Fibroblast of peridontal ligament (primary cell): Measurements from ENCODE around the gene RNU1-1.
"Not testable (repeated sequence)": the region's sequence is repeated elsewhere in the genome, so short reads cannot be mapped to it uniquely, and the experiment has no call there.

Source experiments
- DNase-seq: peaks from one replicate; pipeline ENCODE4 v3.0.0-alpha.2; 2010; ENCODE audit errors: extremely low read depth

RNU1-1 gene

DNA sequence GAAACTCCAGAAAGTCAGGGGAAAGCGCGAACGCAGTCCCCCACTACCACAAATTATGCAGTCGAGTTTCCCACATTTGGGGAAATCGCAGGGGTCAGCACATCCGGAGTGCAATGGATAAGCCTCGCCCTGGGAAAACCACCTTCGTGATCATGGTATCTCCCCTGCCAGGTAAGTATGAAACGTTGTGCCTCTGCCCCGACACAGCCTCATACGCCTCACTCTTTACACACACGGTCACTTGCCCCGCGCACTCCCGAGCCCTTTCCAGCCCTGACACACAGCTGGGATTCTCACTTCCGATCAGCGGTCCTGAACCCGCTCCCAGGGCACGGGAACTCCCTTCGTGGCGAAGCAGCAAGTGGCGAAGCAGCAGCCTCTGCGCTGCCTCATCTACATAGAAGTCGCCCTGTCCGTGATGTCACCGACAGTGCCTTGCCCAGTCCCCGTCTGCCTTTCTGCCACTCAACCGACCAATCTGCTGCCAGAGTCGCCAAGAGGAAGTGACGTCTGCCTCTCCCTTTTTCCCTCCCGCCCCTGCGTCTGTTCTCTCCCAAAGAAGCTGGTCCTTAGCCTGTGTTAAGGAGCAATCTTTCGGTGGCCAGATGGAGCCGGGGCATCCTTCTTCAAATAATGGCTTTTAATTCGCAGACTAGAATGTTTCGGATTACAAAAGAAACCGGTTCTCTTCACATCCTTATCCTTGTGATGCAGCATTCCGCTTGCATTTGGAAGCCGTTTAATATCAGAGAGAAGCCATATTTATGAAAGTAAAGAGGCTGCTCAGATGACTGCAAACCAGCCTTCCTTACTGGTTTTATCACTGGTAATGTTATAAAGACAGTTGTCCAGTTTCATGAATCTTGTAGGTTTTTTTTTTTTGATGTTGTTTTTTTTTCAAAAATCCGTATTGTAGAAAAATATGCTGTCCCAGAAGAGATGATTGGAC lies at the start of gene RNU1-1:
RNU1-1 (minus strand) TSS at position 179 of the 949 bp plus-strand sequence.
- peak; percentile 89 for DNase-seq

DNA sequence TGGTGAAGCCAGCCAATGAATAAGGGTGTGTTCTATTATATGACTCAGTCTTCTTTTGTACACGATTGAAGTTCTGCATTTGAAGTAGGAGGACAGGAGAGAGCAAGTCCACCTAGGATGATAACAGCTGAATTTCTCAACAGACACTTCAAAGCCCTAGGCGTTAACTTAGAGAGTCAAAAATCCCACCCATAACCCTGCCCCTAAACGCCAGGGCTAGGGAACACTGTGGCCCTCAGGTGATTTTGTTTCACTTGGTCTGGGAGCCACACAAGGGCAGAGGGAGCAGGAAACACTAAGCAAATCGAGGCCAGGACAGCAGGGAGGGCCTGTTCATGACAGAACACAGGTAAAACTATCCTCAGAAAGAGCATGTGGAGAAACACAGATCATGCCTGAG lies 47.0 kb upstream of the RNU1-1 start:
- not testable (repeated sequence) for DNase-seq

DNA sequence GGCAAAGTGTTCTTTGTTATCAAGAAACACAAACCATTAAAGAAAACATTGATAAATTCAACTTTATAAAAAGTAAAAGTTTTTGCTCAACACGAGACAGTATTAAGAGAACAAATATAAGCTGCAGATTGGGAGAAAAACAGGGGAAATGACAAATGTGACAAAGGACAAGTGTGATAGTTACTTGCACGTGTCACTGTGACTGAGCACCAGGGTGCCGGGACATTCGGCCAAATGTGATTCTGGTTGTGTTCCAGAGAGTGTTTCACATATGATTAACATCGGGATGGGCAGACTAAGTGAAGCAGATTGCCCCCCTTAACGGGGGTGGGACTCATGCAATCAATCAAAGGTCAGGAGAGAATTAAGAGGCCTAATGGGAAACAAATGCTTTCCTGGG lies 46.4 kb upstream of the RNU1-1 start:
- not testable (repeated sequence) for DNase-seq

DNA sequence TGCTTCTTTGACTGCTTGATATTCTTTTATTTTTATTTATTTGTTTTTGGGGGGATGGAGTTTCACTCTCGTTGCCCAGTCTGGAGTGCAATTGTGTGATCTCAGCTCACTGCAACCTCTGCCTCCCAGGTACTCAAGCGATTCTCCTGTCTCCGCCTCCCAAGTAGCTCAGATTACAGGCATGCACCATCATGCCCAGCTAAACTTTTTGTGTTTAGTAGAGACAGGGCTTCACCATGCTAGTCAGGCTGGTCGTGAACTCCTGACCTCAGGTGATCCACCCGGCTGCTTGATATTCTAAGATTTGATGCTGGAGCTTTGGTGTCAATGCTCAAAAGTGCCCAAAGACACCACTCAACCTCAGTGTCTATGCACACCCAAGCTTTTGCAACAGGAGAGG lies 45.6 kb upstream of the RNU1-1 start:
- DNase-seq = not testable (repeated sequence)

DNA sequence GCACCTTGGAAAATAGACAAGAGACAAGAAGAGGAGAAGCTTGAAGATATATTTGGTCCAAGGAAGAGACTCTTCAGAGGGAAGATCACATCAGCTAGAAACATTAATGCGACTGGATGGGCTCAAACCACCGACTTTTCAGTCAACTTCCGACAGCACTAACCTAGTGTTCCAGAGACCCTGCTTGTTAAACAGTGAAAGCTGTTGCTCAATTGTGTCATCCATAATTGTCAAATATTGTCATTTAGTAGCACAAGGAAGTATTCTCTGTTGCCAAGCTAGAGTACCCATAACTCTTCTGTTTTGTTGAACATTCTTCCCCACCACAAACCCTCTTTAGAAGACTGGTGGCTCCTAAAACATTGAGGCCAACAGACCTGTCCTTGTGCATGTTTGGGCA lies 42.9 kb upstream of the RNU1-1 start:
- DNase-seq = not testable (repeated sequence)

DNA sequence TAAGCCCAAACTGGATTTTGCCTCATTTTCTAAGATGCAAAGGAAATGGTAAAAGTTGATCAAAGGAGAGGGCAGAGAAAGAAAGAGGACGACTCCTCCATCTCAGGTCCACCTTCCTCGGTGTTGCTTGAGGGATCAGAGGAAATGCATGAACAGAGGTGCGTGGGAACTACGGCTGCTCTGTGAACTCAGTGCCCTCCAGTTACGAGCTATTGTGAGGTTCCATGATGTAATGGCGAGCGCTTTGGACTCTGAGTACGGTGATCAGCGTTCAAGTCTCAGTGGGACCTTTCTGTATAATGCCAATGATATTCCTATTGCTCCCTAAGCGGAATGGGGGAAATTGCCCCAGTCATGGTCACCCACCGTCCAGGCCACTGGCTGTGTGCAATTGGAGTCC lies 39.2 kb upstream of the RNU1-1 start:
- DNase-seq = not testable (repeated sequence)

DNA sequence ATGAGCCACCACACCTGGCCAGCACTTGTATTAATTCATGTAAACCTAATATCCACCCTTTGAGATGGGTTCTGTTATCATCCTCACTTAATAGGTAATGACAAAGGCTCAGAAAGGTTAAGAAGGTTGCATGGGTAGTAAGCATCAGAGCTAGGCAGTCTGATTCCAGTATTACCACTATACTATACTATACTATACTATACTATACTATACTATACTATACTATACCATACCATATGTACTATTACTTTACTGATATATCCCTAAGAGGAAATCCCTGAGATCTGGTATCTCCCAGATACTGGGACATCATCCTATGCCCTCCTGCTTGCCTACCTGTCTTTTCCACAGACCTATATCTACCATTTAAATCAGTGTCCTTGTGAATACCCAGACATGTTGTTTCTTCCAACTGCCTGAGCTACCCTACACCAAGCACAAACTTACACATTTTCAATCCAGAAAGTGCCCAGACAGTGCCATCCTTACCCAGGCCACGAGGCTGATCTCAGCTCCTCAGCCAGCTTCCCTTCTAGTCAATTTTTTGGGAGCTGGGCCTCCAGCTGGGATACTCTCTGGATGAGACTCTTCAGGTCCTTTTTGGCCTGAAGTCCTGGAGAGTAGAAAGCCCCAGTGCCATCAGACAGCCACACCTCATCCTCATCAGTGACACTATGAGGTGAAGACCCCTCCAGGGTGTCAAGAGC lies 36.3 kb upstream of the RNU1-1 start:
- DNase-seq = not testable (repeated sequence)

DNA sequence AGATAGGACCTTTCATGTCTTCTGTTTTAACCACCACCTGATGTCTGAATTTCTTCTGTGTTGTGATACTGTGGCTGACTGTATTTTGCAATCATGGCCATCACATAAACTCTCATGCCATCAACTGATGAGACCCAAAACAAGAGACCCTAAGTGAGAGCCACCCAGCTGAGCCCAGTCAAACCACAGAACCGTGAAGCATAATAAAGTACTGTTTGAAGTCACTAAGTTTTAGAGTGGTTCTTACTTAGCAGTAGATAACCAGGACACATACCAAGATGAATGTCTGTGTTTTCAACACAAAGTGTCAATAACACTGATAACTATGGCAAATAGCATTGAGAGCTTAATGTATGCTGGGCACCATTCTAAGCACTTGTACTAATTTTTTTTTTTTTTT lies 35.5 kb upstream of the RNU1-1 start:
- not testable (repeated sequence) for DNase-seq

DNA sequence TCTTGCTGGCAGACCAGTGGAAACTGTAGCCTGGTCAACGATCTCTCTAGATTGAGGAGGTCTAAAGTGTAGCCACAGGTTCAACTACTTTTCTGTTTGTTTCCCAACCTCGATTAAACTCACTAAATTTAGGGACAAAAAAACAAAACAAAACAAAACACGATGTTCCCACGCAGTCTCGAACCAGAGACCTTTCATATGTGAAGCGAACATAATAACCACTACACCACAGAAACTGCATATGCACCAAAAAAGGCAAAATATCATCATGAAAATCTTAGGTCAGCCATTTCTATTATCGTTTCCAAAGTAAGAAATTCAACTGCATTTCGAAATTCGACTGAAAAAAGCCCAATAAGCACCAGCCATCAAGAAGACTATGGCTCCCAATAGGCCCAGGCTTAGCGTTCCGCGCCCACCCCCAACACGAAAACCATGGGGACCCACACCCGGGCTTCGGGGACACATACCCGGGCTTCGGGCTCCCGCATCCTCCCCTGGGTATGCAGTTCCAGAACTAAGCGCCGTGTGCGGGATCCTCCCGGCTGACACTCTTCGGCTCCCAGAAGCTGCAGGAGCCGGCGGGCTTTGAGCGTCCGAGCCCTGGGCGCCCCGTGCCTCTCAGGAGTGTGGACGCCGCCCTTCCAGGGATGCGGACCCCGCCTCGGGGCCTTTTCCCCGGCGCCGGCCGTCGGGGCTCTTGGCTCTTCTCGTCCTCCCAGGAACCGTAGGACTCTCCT lies 33.6 kb upstream of the RNU1-1 start:
- not testable (repeated sequence) for DNase-seq

DNA sequence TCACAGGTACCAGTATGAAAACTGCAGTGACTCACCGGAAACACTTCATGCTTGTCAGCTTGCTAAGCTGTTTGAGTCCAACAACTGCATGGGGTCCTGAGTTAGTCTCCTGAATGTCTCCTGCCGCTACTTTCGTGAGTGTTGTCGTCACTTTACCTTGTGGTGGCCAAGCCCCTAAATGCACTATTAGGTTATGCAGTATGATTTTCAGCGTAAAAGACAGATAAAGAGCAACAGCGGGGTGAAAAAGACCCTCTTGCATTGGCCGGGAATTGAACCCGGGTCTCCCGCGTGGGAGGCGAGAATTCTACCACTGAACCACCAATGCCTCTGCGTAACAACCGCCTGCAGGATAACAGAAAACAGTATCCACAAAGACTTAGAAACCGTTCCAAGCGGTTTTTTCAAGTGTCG lies 31.6 kb upstream of the RNU1-1 start:
- DNase-seq = peak; percentile 23

DNA sequence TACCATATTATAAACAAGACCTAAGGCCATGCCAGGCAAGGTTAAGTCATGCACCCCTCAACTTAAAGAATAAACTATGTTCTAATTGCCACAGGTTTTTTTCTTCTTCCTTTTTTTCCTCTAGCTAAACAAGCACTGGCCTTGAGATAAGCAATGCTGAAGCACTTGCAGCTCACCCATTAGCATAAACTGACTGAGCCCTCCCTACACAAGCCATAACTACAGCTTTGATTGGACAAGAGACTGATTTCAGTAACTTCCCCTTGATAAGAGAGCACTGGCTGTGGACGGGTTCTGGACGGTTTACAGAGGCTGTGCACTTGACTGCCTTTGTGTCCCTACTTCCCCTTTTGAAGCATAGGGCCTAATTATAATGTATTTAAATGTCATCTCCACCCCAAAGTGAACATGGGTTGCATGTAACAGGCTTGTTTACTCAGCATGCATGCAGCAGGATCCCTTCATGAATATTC lies 26.4 kb upstream of the RNU1-1 start:
- not testable (repeated sequence) for DNase-seq

DNA sequence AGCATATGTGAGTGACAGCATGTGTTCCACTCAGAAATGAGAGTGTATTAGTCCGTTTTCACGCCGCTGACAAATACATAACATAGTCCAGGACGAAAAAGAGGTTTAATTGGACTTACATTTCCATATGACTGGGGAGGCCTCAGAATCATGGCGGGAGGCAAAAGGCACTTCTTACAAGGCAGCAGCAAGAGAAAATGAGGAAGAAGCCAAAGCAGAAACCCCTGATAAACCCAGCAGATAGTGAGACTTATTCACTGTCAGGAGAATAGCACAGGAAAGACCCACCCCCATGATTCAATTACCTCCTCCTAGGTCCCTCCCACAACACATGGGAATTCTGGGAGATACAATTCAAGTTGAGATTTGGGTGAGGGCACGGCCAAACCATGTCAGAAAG lies 23.4 kb upstream of the RNU1-1 start:
- DNase-seq = not testable (repeated sequence)

DNA sequence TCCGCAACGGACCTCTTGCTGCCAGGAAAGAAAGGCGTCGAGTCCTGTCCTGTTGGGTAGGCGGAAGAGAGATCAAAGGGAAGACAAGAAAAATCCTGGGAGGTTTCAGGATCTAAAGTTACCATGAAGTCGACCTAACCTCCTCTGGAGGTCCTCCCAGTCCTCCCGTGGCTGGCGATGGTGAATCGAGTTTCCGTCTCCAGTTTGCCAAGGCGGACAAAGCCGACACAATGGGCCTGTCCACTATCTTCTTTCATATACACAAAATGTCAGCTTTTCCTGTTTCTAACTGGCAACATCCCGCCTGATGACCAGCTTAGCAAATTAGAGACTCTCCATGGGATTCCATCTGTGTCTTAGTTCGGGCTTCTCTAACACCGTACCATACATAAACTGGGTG lies 22.7 kb upstream of the RNU1-1 start:
- not testable (repeated sequence) for DNase-seq

DNA sequence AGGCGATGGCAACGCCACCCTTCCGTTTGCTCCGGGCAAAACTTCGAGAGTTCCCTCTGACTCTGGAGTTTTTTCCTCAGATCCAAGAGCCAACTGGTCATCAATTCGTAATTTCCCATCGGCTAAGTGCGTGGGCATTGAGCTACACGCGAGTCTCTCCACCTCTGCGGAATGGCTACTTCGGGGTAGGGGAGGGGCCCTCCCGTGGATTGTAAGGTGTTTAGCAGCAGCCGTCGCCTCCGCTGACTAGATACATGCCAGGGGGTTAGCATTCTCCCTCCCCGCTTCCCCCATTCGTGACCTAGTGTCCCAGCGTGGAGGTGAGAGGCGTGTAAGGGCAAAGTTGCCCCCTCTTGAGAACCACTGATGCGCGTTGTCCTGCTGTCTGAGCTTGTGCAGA lies 21.8 kb upstream of the RNU1-1 start:
- DNase-seq = not testable (repeated sequence)

DNA sequence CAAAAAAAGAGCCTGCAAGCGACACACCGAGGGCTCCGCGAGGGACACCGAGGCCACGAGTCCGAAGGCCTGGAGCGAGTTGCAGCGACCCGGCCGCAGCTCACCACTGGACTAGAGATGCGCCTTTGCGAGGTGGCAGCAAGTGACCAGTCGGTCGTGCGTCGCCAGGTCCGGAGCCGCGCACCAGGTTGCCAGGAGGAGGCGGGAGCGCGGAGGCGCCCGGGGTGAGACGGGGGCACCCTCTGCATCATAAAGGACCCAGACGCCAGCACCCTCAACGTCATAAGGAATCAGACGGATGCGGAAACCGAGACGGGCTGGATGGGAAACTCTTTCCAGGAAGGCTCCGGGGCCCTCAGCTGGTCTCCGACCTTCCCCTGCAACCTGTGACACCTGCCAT lies 21.4 kb upstream of the RNU1-1 start:
- DNase-seq = not testable (repeated sequence)

DNA sequence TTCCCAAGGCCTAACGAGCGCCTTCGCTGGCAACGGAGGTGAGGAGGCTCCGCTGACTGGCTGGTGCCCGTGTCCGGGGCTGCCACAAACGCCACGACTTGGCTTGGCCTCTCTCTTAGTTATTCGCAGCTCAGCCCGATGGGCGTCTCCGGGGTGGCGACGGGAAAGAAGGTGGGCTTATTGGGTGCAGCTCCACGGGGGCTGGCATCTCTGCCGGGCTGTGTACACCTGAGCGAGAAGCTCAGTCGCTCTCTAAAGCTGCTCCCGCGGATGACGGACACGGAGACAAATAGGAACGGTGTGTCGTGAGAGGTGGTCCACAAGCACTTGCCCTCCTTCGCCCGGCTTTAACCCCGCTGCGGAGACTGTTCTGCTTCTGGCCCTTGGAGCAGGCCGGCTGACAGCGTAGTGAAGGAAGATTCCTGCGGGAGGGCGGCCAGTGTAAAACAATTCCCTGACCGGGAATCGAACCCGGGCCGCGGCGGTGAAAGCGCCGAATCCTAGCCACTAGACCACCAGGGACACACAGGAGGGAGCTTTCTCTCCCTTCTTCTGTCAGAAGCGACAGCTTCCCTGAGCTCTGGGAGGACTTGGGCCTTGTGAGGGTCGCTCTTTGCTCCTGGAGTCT lies 20.9 kb upstream of the RNU1-1 start:
- peak; percentile 40 for DNase-seq

DNA sequence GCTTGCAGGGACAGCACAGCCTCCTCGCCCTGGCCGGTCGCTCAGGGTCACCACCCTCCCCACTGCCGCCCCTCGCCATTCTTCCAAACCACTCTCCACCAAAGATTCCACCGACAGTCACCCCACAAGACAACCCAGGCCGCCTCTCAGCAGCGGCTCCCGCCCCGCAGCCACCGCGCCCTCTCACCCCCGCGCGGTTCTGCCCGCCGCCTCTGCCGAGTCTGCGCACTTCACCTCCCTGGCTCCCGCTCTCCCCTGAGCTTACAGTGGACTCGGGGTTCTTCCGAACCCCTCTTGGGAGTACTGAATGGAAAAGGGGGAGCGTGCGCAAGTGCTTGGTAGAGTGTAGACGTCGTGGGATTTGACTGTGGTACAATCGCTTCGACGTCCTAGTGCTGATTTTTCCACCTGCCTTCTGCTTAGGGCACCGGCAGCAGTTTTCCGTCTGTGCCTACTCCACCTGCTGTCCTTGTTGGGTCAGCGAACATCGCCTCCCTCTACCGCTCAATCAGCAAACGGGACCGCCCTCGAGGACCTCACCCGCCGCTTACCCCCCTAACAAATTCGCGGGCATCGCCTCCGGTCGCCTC lies 20.2 kb upstream of the RNU1-1 start:
- DNase-seq = not testable (repeated sequence)

DNA sequence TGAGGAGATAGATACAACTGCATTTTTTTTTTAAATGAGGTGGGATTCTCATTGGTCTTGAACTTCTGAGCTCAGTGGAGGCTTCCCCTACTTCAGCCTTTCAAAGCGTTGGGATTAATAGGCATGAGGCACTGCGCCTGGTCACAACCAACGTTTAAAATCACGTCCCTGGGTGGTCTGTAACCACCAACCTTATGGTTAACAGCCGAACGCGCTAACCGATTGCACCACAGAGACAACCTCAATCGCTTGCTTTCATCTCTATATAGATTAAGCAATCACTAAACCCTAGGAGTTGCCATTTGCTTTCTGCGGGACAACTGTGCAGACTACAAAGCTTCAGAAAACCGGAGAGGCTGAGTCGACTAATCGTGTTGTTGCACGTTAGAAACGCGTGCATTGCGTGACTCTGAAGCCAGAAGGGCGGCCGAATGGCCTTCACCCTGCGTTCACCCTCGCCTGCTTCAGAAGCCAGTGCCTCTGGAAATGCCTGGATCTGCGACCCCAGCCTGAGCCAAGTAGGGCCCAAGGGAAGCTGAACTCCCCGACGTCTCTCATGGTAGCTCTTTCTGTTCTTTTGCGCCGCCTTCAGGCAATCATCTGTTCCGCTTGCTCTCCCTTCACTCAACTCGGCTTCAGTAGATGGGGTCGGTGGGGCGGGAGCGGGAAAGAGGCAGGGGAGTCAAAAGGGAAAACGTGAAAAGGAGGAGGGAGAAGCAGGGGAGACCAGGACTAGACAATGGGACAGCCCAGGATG lies 18.3 kb upstream of the RNU1-1 start:
- not testable (repeated sequence) for DNase-seq

DNA sequence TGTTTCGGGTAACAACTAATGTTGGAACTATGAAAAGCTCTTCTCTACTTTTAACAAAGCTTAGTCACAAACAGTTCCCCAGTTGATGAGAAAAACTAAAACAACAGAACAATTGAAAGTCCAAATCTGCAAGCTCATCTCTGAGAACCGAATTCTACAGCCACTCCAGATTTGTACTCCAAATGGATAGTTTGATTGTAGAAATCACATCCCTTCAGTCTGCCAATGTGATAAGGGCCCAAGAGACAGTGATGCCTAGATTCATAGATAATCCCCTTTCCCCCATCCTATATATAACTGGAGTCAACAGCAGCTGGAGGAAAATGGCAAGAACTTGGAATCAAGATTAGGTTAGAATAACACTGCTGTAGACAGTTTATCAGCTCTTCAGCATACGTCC lies 14.3 kb upstream of the RNU1-1 start:
- not testable (repeated sequence) for DNase-seq

DNA sequence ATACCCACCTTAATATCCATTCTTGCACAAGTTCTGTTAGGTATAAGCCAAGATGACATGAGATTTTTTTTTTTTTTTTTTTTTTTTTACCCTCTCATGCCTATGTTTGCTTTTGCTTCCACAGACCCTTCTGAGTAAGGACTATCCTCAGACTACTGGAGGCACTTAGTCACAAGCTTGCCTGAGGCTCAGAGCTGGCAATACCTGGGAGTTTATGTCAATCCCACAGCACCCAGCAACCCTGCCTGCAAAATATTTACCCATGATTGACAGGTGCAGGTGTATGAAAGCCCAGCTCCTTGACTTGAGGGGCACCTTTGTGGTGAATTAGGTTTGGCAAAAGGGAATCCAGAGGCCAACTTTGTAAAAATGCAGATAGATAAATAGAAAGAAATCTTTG lies 11.7 kb upstream of the RNU1-1 start:
- DNase-seq = not testable (repeated sequence)
